Activated CD4-positive, alpha-beta T cell treated with anti-CD3 and anti-CD28 coated beads, Interleukin-2, amount 10 ng/mL, durations not matched to agents 7 days and 5 days (primary cell): ENCODE data around the gene VWF. TPM values are rescaled to one million over a fixed set of nuclear protein-coding genes. Genes with fewer than 3 reads are reported as not detected.

Experiments used
- CTCF ChIA-PET: fragments of 350-600 bp; sonication (Branson Sonifier 250); formaldehyde crosslinking; loops from one replicate; lab custom pipeline; 2021; ENCODE audit warnings: antibody characterized with exemption; lab: Charles Lee
- POLR2A ChIA-PET: fragments of 350-600 bp; sonication (Branson Sonifier 250); formaldehyde crosslinking; loops from one replicate; lab custom pipeline; 2021; ENCODE audit warnings: antibody characterized with exemption; lab: Charles Lee
- DNase-seq: peaks from one replicate; pipeline ENCODE4 v3.0.0-alpha.2; 2020
- H3K27ac Mint-ChIP-seq: one replicate; pipeline ENCODE4 v1.8.0; 2021; ENCODE audit warnings: mild to moderate bottlenecking, moderate library complexity, mixed read lengths
- H3K27me3 Mint-ChIP-seq: one replicate; pipeline ENCODE4 v1.8.0; 2021; ENCODE audit warnings: mixed read lengths
- H3K36me3 Mint-ChIP-seq: one replicate; pipeline ENCODE4 v1.8.0; 2021; ENCODE audit warnings: low read depth, mixed read lengths
- H3K4me1 Mint-ChIP-seq: one replicate; pipeline ENCODE4 v1.8.0; 2021; ENCODE audit warnings: mixed read lengths
- H3K4me3 Mint-ChIP-seq: one replicate; pipeline ENCODE4 v1.8.0; 2021; ENCODE audit warnings: mild to moderate bottlenecking, moderate library complexity, mixed read lengths
- H3K9me3 Mint-ChIP-seq: one replicate; pipeline ENCODE4 v1.8.0; 2021; ENCODE audit warnings: mixed read lengths
- total RNA-seq, 2 experiments: library from RNA; stranded (reverse); gene quantifications; one replicate each; pipeline ENCODE4 v1.2.3, GENCODE V29; 2021

VWF gene
- total RNA-seq, 2 experiments from 2014 or later, result not detected

- Mint-ChIP-seq H3K27me3 (peaks cover 45% of the 10 kb centered on the region), H3K36me3 (no peaks in the 10 kb centered on the region), H3K4me1 (no peaks in the 10 kb centered on the region), H3K9me3 (no peaks in the 10 kb centered on the region), H3K27ac (no peak overlapping the region), H3K4me3 (no peak overlapping the region)
- CTCF ChIA-PET, result no interaction called here
- POLR2A ChIA-PET, result no interaction called here
- DNase-seq, result no peak
These were observed 175.8 kb downstream of the VWF start for GRCh38 chr12:5948696-5949095.

DNA sequence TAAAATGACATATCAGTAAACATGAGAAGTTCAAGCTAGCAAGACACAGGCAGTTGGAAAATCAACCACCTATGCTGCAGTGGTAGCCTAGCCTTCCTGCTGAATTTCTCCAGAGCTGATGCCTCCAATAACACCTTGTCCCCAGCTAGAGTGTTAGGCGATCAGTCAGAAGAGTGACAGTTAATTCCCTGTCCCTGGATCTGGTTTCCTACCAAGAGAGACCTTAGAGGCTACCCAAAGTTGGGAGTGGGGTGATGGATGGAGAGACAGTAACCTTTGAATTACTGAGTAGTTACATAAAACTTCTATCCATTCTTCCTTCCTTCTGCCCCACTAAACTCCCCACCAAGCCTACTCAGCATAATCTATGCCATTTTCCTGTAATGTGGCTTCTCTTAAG, 177.5 kb downstream of the VWF start:
- no peak for DNase-seq
- Mint-ChIP-seq H3K9me3 (no peaks in the 10 kb centered on the region), H3K4me1 (no peaks in the 10 kb centered on the region), H3K36me3 (no peaks in the 10 kb centered on the region), H3K27me3 (peaks cover 59% of the 10 kb centered on the region), H3K27ac (no peak overlapping the region), H3K4me3 (no peak overlapping the region)
- POLR2A ChIA-PET, result no interaction called here
- CTCF ChIA-PET, result interaction anchor here (0.8 kb wide), 1 partner anchor 91 kb away, joined by 3 read pairs; no protein-coding TSS in a partner anchor

- Mint-ChIP-seq H3K4me3 (no peak overlapping the region), H3K27ac (no peak overlapping the region), H3K9me3 (no peaks in the 10 kb centered on the region), H3K27me3 (peaks cover 57% of the 10 kb centered on the region), H3K4me1 (no peaks in the 10 kb centered on the region), H3K36me3 (no peaks in the 10 kb centered on the region)
- CTCF ChIA-PET, result no interaction called here
- DNase-seq, result no peak
- POLR2A ChIA-PET, result no interaction called here
These were observed 178.1 kb downstream of the VWF start for GRCh38 chr12:5946388-5946787.

DNA sequence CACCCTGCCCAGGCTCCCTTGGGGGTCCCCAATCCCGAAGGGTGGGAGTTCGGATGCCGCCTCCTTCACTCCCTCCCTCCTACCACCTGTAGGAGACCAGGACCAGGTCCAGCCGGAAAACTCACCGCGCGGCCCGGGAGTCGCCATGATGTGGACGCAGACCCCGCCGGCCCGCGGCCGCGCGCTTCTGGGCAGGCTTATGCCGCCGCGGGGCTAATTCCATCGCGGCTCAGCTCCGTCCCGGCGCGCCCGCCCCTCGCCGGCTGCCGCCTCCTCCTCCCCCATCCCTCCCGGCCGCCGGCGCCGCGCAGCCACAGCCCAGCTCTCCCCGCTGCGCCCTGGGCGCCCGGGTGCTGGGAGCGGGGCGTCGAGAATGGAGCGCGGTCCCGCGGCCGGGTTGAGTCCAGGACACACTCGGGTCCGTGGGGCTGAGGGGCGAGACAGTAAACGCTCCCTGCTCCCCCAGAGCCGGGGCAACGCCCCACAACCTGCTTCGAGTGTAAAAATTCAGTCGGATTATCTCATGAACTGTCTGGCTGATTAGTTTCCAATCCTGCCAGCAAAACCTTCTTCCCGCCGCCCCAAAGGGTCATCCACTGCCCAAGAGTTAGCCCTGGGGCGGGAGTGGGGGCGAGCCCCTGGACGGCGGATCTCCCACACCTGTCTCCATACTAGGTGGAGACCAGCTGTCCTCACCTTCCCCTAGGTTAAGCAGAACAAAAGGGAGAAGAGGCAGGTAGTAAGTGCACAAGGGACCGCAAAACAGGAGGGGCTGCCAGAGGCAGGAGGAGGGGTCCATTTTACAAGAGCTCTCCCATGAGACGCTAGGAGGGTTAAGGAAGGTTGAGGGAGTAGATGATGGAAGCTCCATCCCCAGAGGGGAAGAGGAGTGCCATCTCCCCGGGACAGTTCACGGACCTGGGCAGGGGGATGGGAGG, 179.1 kb downstream of the VWF start, which contains the start of gene ANO2:
TSS of gene ANO2 (minus strand) at position 189 of the 938 bp plus-strand sequence. CDS start at position 147, 42 bp downstream.
- ChIA-PET POLR2A (no interaction called here), CTCF (interaction anchor here (0.6 kb wide), 1 partner anchor 402 kb away, joined by 3 read pairs; no protein-coding TSS in a partner anchor)
- H3K27me3 Mint-ChIP-seq, result peaks cover 58% of the 10 kb centered on the region
- H3K9me3 Mint-ChIP-seq, result no peaks in the 10 kb centered on the region
- DNase-seq, result no peak
- H3K4me3 Mint-ChIP-seq, result no peak within 1 kb of the TSS
- no peak within 1 kb of the TSS for H3K27ac Mint-ChIP-seq
- H3K4me1 Mint-ChIP-seq, result no peaks in the 10 kb centered on the region
- H3K36me3 Mint-ChIP-seq, result no peaks in the 10 kb centered on the region

DNA sequence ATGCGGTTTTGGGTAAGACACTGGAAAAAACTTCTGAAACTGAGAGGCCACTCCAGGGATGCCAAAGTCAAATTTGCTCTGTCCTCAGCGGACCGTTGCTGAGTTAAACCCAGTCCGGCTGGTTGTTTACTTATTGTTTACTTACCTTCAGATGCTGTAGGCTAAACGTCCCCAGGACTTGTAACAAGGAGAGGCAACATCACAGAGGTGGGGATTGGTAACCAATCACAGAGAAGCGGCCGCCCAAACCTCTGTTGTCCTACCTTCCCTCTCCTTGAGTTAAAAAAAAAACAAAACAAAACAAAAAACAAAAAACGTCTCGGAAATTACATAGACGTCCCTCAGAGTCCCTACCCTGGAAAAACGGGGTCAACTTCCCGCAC, 179.8 kb downstream of the VWF start:
- no peak for DNase-seq
- POLR2A ChIA-PET, result no interaction called here
- CTCF ChIA-PET, result interaction anchor here (0.6 kb wide), 1 partner anchor 401 kb away, joined by 3 read pairs; no protein-coding TSS in a partner anchor
- no peak overlapping the region for H3K27ac Mint-ChIP-seq
- H3K4me3 Mint-ChIP-seq, result no peak overlapping the region
- H3K27me3 Mint-ChIP-seq, result peaks cover 60% of the 10 kb centered on the region
- H3K9me3 Mint-ChIP-seq, result no peaks in the 10 kb centered on the region
- H3K36me3 Mint-ChIP-seq, result no peaks in the 10 kb centered on the region
- no peaks in the 10 kb centered on the region for H3K4me1 Mint-ChIP-seq

DNA sequence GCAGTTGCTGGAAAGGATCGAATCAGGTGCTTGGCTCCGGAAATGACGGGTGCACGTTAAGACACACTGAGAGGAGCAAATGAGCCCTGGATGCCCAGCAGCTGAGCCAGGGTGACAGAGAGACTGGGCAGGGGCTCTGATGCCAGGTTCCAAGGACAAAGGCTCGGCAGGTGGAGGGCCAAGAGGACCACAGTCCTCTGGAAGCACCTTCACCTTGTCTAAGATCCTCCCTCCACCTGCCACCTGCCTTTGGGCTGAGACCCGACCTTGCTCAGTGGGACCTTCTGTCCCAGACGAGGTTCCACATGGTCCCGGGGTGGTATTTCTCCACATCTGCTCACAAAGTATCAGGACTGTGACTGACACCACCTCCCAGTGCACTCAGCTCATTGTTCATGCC, 180.4 kb downstream of the VWF start:
- CTCF ChIA-PET, result no interaction called here
- Mint-ChIP-seq H3K9me3 (no peaks in the 10 kb centered on the region), H3K4me3 (no peak overlapping the region), H3K36me3 (no peaks in the 10 kb centered on the region), H3K27ac (no peak overlapping the region), H3K4me1 (no peaks in the 10 kb centered on the region), H3K27me3 (peaks cover 59% of the 10 kb centered on the region)
- no peak for DNase-seq
- POLR2A ChIA-PET, result no interaction called here

GRCh38 chr12:5941907-5942306, 182.6 kb downstream of the VWF start:
- no peak for DNase-seq
- H3K27me3 Mint-ChIP-seq, result peaks cover 58% of the 10 kb centered on the region
- no peaks in the 10 kb centered on the region for H3K36me3 Mint-ChIP-seq
- no peak overlapping the region for H3K27ac Mint-ChIP-seq
- H3K4me1 Mint-ChIP-seq, result no peaks in the 10 kb centered on the region
- ChIA-PET CTCF (no interaction called here), POLR2A (no interaction called here)
- H3K9me3 Mint-ChIP-seq, result no peaks in the 10 kb centered on the region
- H3K4me3 Mint-ChIP-seq, result no peak overlapping the region

GRCh38 chr12:5927732-5928516, 196.5 kb downstream of the VWF start:
- Mint-ChIP-seq H3K27me3 (no peaks in the 10 kb centered on the region), H3K9me3 (peaks cover 8% of the 10 kb centered on the region), H3K4me3 (no peak overlapping the region), H3K4me1 (no peaks in the 10 kb centered on the region), H3K27ac (no peak overlapping the region), H3K36me3 (no peaks in the 10 kb centered on the region)
- ChIA-PET POLR2A (no interaction called here), CTCF (no interaction called here)
- no peak for DNase-seq

DNA sequence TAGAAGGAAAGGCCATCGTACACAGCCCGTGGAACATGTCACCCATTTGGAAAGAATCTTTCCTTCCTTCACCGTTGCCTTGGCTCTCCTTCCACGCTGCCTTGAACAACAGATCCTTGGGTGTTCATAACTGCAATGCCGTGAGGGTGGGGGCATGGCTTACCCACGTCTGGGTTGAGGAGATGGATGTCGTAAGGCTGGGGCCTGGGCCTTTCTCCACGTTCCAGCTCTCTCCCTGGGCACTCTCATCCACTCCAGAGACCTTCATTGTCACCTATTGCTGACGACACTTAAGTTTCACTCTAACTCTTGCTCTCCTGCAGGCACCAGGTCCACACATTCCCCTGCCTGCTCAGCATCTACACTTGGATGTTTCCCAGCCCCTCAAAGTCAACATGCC, 198.8 kb downstream of the VWF start:
- POLR2A ChIA-PET, result no interaction called here
- peaks cover 3% of the 10 kb centered on the region for H3K9me3 Mint-ChIP-seq

DNA sequence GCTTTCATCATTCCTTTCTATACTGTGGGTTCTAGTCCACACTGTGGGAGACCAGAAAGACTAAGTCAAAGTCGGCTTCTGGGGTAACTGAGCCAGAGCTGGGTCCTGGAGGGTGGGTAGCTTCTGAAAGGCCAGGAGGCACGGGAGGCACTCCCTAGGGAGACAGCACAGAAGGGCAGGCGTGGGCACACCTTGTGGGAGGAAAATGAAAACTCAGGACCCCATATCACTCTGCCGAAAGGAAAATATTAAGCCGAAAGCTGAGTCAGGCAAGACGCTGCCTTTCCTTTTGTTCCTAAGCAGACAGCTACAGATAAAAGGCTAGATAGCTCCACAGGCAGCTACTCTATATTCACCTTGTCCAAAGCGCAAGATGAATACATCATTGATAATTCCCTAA, 200.1 kb downstream of the VWF start:
- H3K4me1 Mint-ChIP-seq, result no peaks in the 10 kb centered on the region
- no peaks in the 10 kb centered on the region for H3K27me3 Mint-ChIP-seq
- ChIA-PET POLR2A (no interaction called here), CTCF (no interaction called here)
- H3K27ac Mint-ChIP-seq, result no peak overlapping the region
- no peak overlapping the region for H3K4me3 Mint-ChIP-seq
- no peaks in the 10 kb centered on the region for H3K9me3 Mint-ChIP-seq
- DNase-seq, result no peak
- no peaks in the 10 kb centered on the region for H3K36me3 Mint-ChIP-seq

More for the DNA sequence above, 198.8 kb downstream of the VWF start:
- CTCF ChIA-PET, result no interaction called here
- H3K4me1 Mint-ChIP-seq, result no peaks in the 10 kb centered on the region
- H3K27me3 Mint-ChIP-seq, result no peaks in the 10 kb centered on the region
- no peaks in the 10 kb centered on the region for H3K36me3 Mint-ChIP-seq
- no peak overlapping the region for H3K4me3 Mint-ChIP-seq
- DNase-seq, result no peak
- H3K27ac Mint-ChIP-seq, result no peak overlapping the region

GRCh38 chr12:5923751-5924150, 200.7 kb downstream of the VWF start:
- Mint-ChIP-seq H3K36me3 (no peaks in the 10 kb centered on the region), H3K27me3 (no peaks in the 10 kb centered on the region), H3K4me1 (no peaks in the 10 kb centered on the region), H3K9me3 (no peaks in the 10 kb centered on the region), H3K27ac (no peak overlapping the region), H3K4me3 (no peak overlapping the region)
- ChIA-PET CTCF (no interaction called here), POLR2A (no interaction called here)
- DNase-seq, result no peak

DNA sequence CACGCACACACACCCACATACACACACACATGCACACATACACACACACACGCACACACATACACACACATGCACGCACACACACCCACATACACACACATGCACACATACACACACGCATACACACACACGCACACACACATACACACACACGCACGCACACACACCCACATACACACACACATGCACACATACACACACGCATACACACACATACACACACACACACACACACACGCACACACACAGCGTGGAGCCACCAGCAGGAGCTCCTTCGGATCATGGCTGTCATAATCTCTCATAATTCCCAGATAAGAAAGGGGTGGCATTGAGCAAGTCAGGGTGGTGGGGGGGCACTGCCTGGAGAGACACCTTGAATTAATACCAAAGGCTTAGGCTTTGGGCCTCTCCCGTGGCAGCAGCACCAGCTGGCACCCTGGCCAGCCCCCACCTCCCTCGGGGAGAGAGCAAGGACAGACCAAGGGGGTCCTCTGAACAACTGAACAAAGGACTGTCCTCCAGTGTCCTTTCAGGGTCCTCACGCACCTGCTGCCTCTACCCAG, 201.3 kb downstream of the VWF start:
- no peaks in the 10 kb centered on the region for H3K4me1 Mint-ChIP-seq
- no peaks in the 10 kb centered on the region for H3K27me3 Mint-ChIP-seq
- H3K36me3 Mint-ChIP-seq, result no peaks in the 10 kb centered on the region
- ChIA-PET CTCF (no interaction called here), POLR2A (no interaction called here)
- no peak overlapping the region for H3K4me3 Mint-ChIP-seq
- H3K27ac Mint-ChIP-seq, result no peak overlapping the region
- no peaks in the 10 kb centered on the region for H3K9me3 Mint-ChIP-seq
- no peak for DNase-seq
